SK-N-MC (cell line): Measurements from ENCODE around the gene APP.

Experiments
- EZH2 ChIP-seq: fragments of 200-600 bp; sonication (generic); IDR thresholded peaks from one replicate; pipeline ENCODE4 v1.6.1; 2017; ENCODE audit warnings: antibody characterized with exemption
- FOXP2 ChIP-seq: optimal IDR thresholded peaks from 2 replicates; pipeline ENCODE3; 2011; ENCODE audit warnings: mild to moderate bottlenecking, moderate library complexity; ENCODE audit not compliant: insufficient read depth; ENCODE audit errors: extremely low read length, control extremely low read depth
- POLR2AphosphoS5 ChIP-seq: IDR thresholded peaks from 2 replicates; pipeline ENCODE4 v1.6.1; 2012; ENCODE audit warnings: mild to moderate bottlenecking, low read depth, low read length, borderline replicate concordance

DNA sequence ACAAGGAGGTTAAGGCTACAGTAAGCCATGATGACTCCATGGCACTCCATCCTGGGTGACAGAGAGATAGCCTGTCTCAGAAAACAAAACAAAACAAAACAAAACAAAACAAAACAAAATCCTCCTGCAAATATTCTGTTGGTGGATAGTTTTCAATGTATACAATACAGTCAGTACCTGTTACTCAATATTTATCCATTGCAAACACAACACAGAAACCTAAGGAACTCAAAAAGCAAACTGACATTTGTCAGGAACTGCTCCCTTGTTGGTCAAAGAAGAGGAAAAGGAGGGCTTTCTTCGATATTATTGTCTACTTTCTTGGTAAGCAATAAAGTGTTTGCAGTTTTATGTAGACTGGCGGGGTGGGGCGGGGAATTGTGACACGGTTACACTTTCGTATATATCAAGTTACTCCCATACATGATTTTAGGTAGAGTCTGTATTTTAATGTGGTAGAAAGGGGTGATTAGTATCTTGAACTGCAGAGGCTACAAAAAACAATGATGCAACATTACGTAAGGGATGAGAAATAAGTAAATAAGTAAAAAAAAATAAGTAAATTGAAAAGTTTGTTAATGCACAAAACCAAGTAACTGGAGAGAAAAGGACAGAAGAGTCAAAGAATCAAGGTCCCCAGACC is 31.8 kb downstream of the APP start:
- TF ChIP-seq POLR2AphosphoS5 (no peak), EZH2 (no peak), FOXP2 (no peak)
